Activated CD8-positive, alpha-beta T cell treated with anti-CD3 and anti-CD28 coated beads for 36 hours (primary cell): Measurements from ENCODE around the gene ADAMTS9. TPM values are rescaled to one million over a fixed set of nuclear protein-coding genes. Genes with fewer than 3 reads are reported as not detected.

Experiments
- ATAC-seq: fragments of 200-7000 bp; cut with Tn5 transposase; one replicate; pipeline ENCODE4 v1.10.0; 2021; ENCODE audit warnings: mild to moderate bottlenecking, moderate library complexity
- CTCF ChIA-PET: fragments of 350-600 bp; sonication (Branson Sonifier 250); formaldehyde crosslinking; loops from one replicate; lab custom pipeline; 2021; ENCODE audit warnings: antibody characterized with exemption; lab: Charles Lee
- POLR2A ChIA-PET: fragments of 350-600 bp; sonication (Branson Sonifier 250); formaldehyde crosslinking; loops from one replicate; lab custom pipeline; 2021; ENCODE audit warnings: antibody characterized with exemption; lab: Charles Lee
- DNase-seq: peaks from one replicate; pipeline ENCODE4 v3.0.0-alpha.2; 2020
- H3K27ac Mint-ChIP-seq: one replicate; pipeline ENCODE4 v1.8.0; 2021; ENCODE audit warnings: mild to moderate bottlenecking, mixed read lengths
- H3K27me3 Mint-ChIP-seq: one replicate; pipeline ENCODE4 v1.8.0; 2021; ENCODE audit warnings: mixed read lengths
- H3K36me3 Mint-ChIP-seq: one replicate; pipeline ENCODE4 v1.8.0; 2021; ENCODE audit warnings: low read depth, mixed read lengths
- H3K4me1 Mint-ChIP-seq: one replicate; pipeline ENCODE4 v1.8.0; 2021; ENCODE audit warnings: low read depth, mixed read lengths
- H3K4me3 Mint-ChIP-seq: one replicate; pipeline ENCODE4 v1.8.0; 2021; ENCODE audit warnings: mild to moderate bottlenecking, moderate library complexity, mixed read lengths
- H3K9me3 Mint-ChIP-seq: one replicate; pipeline ENCODE4 v1.8.0; 2021; ENCODE audit warnings: mixed read lengths
- CTCF ChIP-seq: fragments of 200-600 bp; IDR thresholded peaks from one replicate; pipeline ENCODE4 v1.8.0; 2022; ENCODE audit warnings: antibody characterized with exemption, mild to moderate bottlenecking
- intact Hi-C: fragments of 100-400 bp; cut with micrococcal nuclease; formaldehyde crosslinking; loops from one replicate; pipeline ENCODE4 v1.10.0; 2022
- total RNA-seq, 2 experiments: library from RNA; stranded (reverse); gene quantifications; one replicate each; pipeline ENCODE4 v1.2.3, GENCODE V29; 2021

ADAMTS9 gene
- total RNA-seq, 2 experiments from 2014 or later: not detected

- Mint-ChIP-seq H3K27ac (no peak overlapping the region), H3K36me3 (no peaks in the 10 kb centered on the region), H3K4me3 (no peak overlapping the region), H3K4me1 (no peaks in the 10 kb centered on the region), H3K27me3 (no peaks in the 10 kb centered on the region), H3K9me3 (no peaks in the 10 kb centered on the region)
- DNase-seq (no peak), ATAC-seq (no peak)
- ChIA-PET POLR2A (no interaction called here), CTCF (interaction anchor here (1.6 kb wide), 1 partner anchor 16 kb away, joined by 5 read pairs; no protein-coding TSS in a partner anchor)
- no peak for TF ChIP-seq CTCF
- intact Hi-C loops: no loop called here
These were observed 94.5 kb downstream of the ADAMTS9 start for GRCh38 chr3:64593350-64593749.

- ChIA-PET CTCF (interaction anchor here (0.7 kb wide), 1 partner anchor 907 kb away, joined by 3 read pairs; no protein-coding TSS in a partner anchor), POLR2A (no interaction called here)
- TF ChIP-seq CTCF: no peak
- H3K27me3 Mint-ChIP-seq: no peaks in the 10 kb centered on the region
- DNase-seq (no peak), ATAC-seq (no peak)
- no peaks in the 10 kb centered on the region for H3K9me3 Mint-ChIP-seq
- H3K27ac Mint-ChIP-seq: no peak overlapping the region
- H3K4me1 Mint-ChIP-seq: no peaks in the 10 kb centered on the region
- intact Hi-C loops: no loop called here
- no peaks in the 10 kb centered on the region for H3K36me3 Mint-ChIP-seq
- no peak overlapping the region for H3K4me3 Mint-ChIP-seq
These were observed 96.2 kb downstream of the ADAMTS9 start for GRCh38 chr3:64591615-64592014.

- POLR2A ChIA-PET: no interaction called here
- intact Hi-C loops: no loop called here
- DNase-seq (no peak), ATAC-seq (no peak)
- H3K27me3 Mint-ChIP-seq: peaks cover 3% of the 10 kb centered on the region
- no peak for TF ChIP-seq CTCF
- H3K36me3 Mint-ChIP-seq: no peaks in the 10 kb centered on the region
- CTCF ChIA-PET: no interaction called here
- H3K4me3 Mint-ChIP-seq: no peak overlapping the region
- no peaks in the 10 kb centered on the region for H3K4me1 Mint-ChIP-seq
- H3K9me3 Mint-ChIP-seq: no peaks in the 10 kb centered on the region
- no peak overlapping the region for H3K27ac Mint-ChIP-seq
These were observed 99.4 kb downstream of the ADAMTS9 start for GRCh38 chr3:64588380-64588779.

DNA sequence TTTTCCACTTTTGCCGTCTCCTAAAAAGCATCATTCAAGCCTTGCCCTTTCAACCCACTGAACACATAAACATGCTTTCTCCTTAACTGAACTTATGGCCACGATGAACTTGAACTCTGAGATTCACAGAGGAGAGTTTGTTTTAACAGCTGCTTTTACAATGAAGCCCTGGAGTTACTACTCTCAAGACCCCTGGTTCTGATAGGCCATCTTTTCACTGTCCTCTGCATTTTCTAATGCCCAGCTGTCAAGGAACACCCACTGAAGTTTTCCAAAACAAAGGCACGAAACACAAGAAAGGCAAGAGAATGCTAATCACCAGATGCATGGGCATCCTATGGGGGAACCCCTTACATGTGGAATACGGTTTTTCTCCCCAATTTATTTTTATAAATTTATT, 100.8 kb downstream of the ADAMTS9 start:
- ATAC-seq (no peak), DNase-seq (no peak)
- Mint-ChIP-seq H3K9me3 (no peaks in the 10 kb centered on the region), H3K27ac (no peak overlapping the region), H3K4me1 (no peaks in the 10 kb centered on the region), H3K4me3 (no peak overlapping the region), H3K27me3 (peaks cover 3% of the 10 kb centered on the region), H3K36me3 (no peaks in the 10 kb centered on the region)
- ChIA-PET CTCF (no interaction called here), POLR2A (no interaction called here)
- intact Hi-C loops: no loop called here
- TF ChIP-seq CTCF: no peak

DNA sequence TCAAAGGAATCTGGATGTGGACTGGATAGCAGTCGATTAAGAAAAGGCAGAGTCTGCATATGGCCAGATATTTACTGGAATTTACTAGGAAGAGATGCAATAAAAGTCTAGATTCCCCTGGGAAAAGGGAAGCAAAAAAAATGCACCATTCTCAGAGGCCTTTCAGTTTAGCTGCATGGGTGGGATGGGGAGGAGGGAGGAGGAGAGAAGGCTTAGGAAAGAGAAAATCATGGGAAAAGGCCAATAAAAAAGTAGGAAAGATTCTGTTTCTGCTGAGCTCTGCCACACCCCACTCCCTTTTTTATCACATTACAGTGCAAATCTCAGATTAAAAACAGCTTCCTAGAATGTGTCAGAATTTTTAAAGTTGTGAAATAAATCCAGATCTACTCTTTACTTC, 103.6 kb downstream of the ADAMTS9 start:
- CTCF ChIA-PET: no interaction called here
- no peak overlapping the region for H3K27ac Mint-ChIP-seq
- H3K9me3 Mint-ChIP-seq: no peaks in the 10 kb centered on the region
- intact Hi-C loops: no loop called here
- DNase-seq (no peak), ATAC-seq (no peak)
- no peaks in the 10 kb centered on the region for H3K4me1 Mint-ChIP-seq
- H3K4me3 Mint-ChIP-seq: no peak overlapping the region
- POLR2A ChIA-PET: no interaction called here
- no peak for TF ChIP-seq CTCF
- H3K36me3 Mint-ChIP-seq: no peaks in the 10 kb centered on the region
- H3K27me3 Mint-ChIP-seq: peaks cover 3% of the 10 kb centered on the region
